ENCODE data around the gene TCF7L1. TPM values are rescaled to one million over a fixed set of nuclear protein-coding genes. Genes with fewer than 3 reads are reported as not detected.

The TCF7L1 gene
- total and polyA plus RNA-seq, 2 experiments from 2014 or later = 0.65 to 1.8 TPM

GRCh38 chr2:85244828-85245227 lies 111.6 kb downstream of the TCF7L1 start:
- peaks cover 16% of the 10 kb centered on the region for H3F3A ChIP-seq (ENCODE audit: insufficient read depth)
- no peak overlapping the region for H3K27ac ChIP-seq
- no peak for DNase-seq
- H3K9ac ChIP-seq = no peak overlapping the region
- no peak overlapping the region for H3K4me2 ChIP-seq (ENCODE audit: unreplicated experiment)
- no peaks in the 10 kb centered on the region for H4K20me1 ChIP-seq (ENCODE audit: insufficient read depth)
- peaks cover 34% of the 10 kb centered on the region for H3K4me1 ChIP-seq (ENCODE audit: insufficient read depth)
- H3K9me2 ChIP-seq (ENCODE audit: insufficient read depth) = no peaks in the 10 kb centered on the region
- no peaks in the 10 kb centered on the region for H3K36me3 ChIP-seq (ENCODE audit: low read depth)
- H3K79me2 ChIP-seq (ENCODE audit: insufficient read depth) = no peaks in the 10 kb centered on the region
- in situ Hi-C loops (cut with MboI) = no loop called here
- no peaks in the 10 kb centered on the region for H3K9me3 ChIP-seq (ENCODE audit: low read depth)
- 79 to 81% methylated on average over 7 of the region's 7 CpGs for WGBS, 2 experiments (ENCODE audit: low coverage in 1 of 2, low lambda C conversion rate in 2 of 2, missing lambda C conversion rate in 2 of 2)
- TF ChIP-seq EZH2 (IDR thresholded peaks at IDR 0.05; ENCODE audit: insufficient read depth, poor library complexity, severe bottlenecking) = no peak
- TF ChIP-seq EZH2phosphoT487 (IDR thresholded peaks at IDR 0.05; ENCODE audit: insufficient read depth, low read depth) = no peak
- H3K4me3 ChIP-seq = no peak overlapping the region
- H3K27me3 ChIP-seq (replicated peaks; ENCODE audit: insufficient read depth) = no peaks in the 10 kb centered on the region
- no peak overlapping the region for H2AFZ ChIP-seq

DNA sequence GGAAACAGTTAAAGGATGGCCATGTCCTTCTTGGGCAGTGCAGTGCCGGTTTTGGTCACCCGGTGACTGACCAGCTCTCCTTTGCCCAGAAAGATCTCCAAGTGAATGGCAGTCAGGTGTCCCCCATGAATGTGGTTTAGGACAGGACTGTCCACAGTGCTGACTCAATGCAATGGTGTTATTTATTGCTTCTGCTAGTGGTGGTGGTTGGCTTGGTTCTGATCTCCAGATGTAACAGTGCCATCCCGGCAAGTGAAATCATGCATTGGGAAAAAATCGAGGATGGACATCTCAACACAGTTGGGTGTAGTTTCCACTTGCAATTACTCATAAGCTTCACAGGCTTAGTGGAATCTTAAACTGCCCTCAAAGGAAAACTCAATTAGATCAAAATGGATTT lies 112.7 kb downstream of the TCF7L1 start:
- H3K9me3 ChIP-seq (ENCODE audit: low read depth) = no peaks in the 10 kb centered on the region
- no peak overlapping the region for H3K9ac ChIP-seq
- DNase-seq = peak; percentile 59
- H3K4me1 ChIP-seq (ENCODE audit: insufficient read depth) = peaks cover 35% of the 10 kb centered on the region
- H3F3A ChIP-seq (ENCODE audit: insufficient read depth) = peaks cover 20% of the 10 kb centered on the region
- no peaks in the 10 kb centered on the region for H3K9me2 ChIP-seq (ENCODE audit: insufficient read depth)
- TF ChIP-seq EZH2phosphoT487 (IDR thresholded peaks at IDR 0.05; ENCODE audit: insufficient read depth, low read depth) (no peak), EZH2 (IDR thresholded peaks at IDR 0.05; ENCODE audit: insufficient read depth, poor library complexity, severe bottlenecking) (no peak)
- no peaks in the 10 kb centered on the region for H3K79me2 ChIP-seq (ENCODE audit: insufficient read depth)
- no peak overlapping the region for H2AFZ ChIP-seq
- no peak overlapping the region for H3K4me3 ChIP-seq
- peak overlapping the region; percentile 38 for H3K4me2 ChIP-seq (ENCODE audit: unreplicated experiment)
- H3K27ac ChIP-seq = no peak overlapping the region
- H4K20me1 ChIP-seq (ENCODE audit: insufficient read depth) = no peaks in the 10 kb centered on the region
- no peaks in the 10 kb centered on the region for H3K36me3 ChIP-seq (ENCODE audit: low read depth)
- WGBS, 2 experiments (ENCODE audit: low coverage in 1 of 2, low lambda C conversion rate in 2 of 2, missing lambda C conversion rate in 2 of 2) = 25 to 34% methylated on average over 4 of the region's 4 CpGs
- in situ Hi-C loops (cut with MboI) = no loop called here
- no peaks in the 10 kb centered on the region for H3K27me3 ChIP-seq (replicated peaks; ENCODE audit: insufficient read depth)

DNA sequence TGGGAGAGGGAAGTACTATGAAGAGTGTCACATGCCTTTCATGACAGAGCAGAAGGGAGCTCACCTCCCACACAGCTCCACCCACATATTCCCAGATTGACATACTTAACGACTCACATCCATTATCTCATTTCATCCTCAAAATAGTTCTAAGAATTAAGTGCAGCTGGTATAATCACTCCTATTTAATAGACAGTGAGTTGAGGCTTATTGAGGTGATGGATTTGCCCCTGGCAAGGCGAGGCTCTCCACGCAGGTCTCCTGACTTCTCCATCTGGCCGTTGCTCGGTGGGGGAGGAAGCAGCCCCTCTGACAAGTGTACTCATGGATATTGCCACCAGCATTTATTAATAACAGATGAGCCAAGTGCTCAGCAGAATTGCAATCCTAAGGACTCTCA lies 113.2 kb downstream of the TCF7L1 start:
- H3K9me3 ChIP-seq (ENCODE audit: low read depth) = no peaks in the 10 kb centered on the region
- peak; percentile 38 for DNase-seq
- TF ChIP-seq EZH2phosphoT487 (IDR thresholded peaks at IDR 0.05; ENCODE audit: insufficient read depth, low read depth) (no peak), EZH2 (IDR thresholded peaks at IDR 0.05; ENCODE audit: insufficient read depth, poor library complexity, severe bottlenecking) (no peak)
- H3K4me2 ChIP-seq (ENCODE audit: unreplicated experiment) = peak overlapping the region; percentile 38
- WGBS, 2 experiments (ENCODE audit: low coverage in 1 of 2, low lambda C conversion rate in 2 of 2, missing lambda C conversion rate in 2 of 2) = 9 to 16% methylated on average over 5 of the region's 5 CpGs
- H3K9ac ChIP-seq = no peak overlapping the region
- H3K4me1 ChIP-seq (ENCODE audit: insufficient read depth) = peaks cover 35% of the 10 kb centered on the region
- H3K4me3 ChIP-seq = no peak overlapping the region
- H3K27me3 ChIP-seq (replicated peaks; ENCODE audit: insufficient read depth) = no peaks in the 10 kb centered on the region
- no peak overlapping the region for H2AFZ ChIP-seq
- no peaks in the 10 kb centered on the region for H3K9me2 ChIP-seq (ENCODE audit: insufficient read depth)
- H3K79me2 ChIP-seq (ENCODE audit: insufficient read depth) = no peaks in the 10 kb centered on the region
- H3K36me3 ChIP-seq (ENCODE audit: low read depth) = no peaks in the 10 kb centered on the region
- in situ Hi-C loops (cut with MboI) = no loop called here
- peaks cover 20% of the 10 kb centered on the region for H3F3A ChIP-seq (ENCODE audit: insufficient read depth)
- H4K20me1 ChIP-seq (ENCODE audit: insufficient read depth) = no peaks in the 10 kb centered on the region
- no peak overlapping the region for H3K27ac ChIP-seq

- DNase-seq = no peak
- Histone ChIP-seq H3F3A (ENCODE audit: insufficient read depth) (peaks cover 20% of the 10 kb centered on the region), H2AFZ (no peak overlapping the region), H3K36me3 (ENCODE audit: low read depth) (no peaks in the 10 kb centered on the region), H3K79me2 (ENCODE audit: insufficient read depth) (no peaks in the 10 kb centered on the region), H3K27me3 (replicated peaks; ENCODE audit: insufficient read depth) (no peaks in the 10 kb centered on the region), H3K4me1 (ENCODE audit: insufficient read depth) (peaks cover 35% of the 10 kb centered on the region), H3K4me3 (no peak overlapping the region), H3K4me2 (ENCODE audit: unreplicated experiment) (no peak overlapping the region), H3K27ac (no peak overlapping the region), H3K9ac (no peak overlapping the region), H3K9me2 (ENCODE audit: insufficient read depth) (no peaks in the 10 kb centered on the region), H3K9me3 (ENCODE audit: low read depth) (no peaks in the 10 kb centered on the region), H4K20me1 (ENCODE audit: insufficient read depth) (no peaks in the 10 kb centered on the region)
- WGBS, 2 experiments (ENCODE audit: low coverage in 1 of 2, low lambda C conversion rate in 2 of 2, missing lambda C conversion rate in 2 of 2) = 96 to 98% methylated on average over 8 of the region's 8 CpGs
- TF ChIP-seq EZH2phosphoT487 (IDR thresholded peaks at IDR 0.05; ENCODE audit: insufficient read depth, low read depth) (no peak), EZH2 (IDR thresholded peaks at IDR 0.05; ENCODE audit: insufficient read depth, poor library complexity, severe bottlenecking) (no peak)
- in situ Hi-C loops (cut with MboI) = no loop called here
Measured at GRCh38 chr2:85247610-85248009, 114.4 kb downstream of the TCF7L1 start.

Measured in GM23248 (cell line).